GM12874 (cell line): ENCODE measurements around the gene PARD6G.

ENCODE experiments used
- CTCF ChIP-seq: IDR thresholded peaks from 2 replicates; pipeline ENCODE4 v1.5.1; 2011; ENCODE audit warnings: low read depth, mild to moderate bottlenecking, control low read depth, low read length, moderate library complexity; ENCODE audit not compliant: insufficient read depth

PARD6G gene

GRCh38 chr18:80231616-80232015, 15.7 kb downstream of the PARD6G start:
- no peak for TF ChIP-seq CTCF

- TF ChIP-seq CTCF: no peak
These were observed 16.2 kb downstream of the PARD6G start for GRCh38 chr18:80231151-80231550.

GRCh38 chr18:80229766-80230745, 17.3 kb downstream of the PARD6G start:
- no peak for TF ChIP-seq CTCF

GRCh38 chr18:80229363-80229762, 18.0 kb downstream of the PARD6G start:
- no peak for TF ChIP-seq CTCF

- no peak for TF ChIP-seq CTCF
These were observed 19.1 kb downstream of the PARD6G start for GRCh38 chr18:80228051-80228848.

- TF ChIP-seq CTCF: no peak
These were observed 19.8 kb downstream of the PARD6G start for GRCh38 chr18:80227472-80227871.

- no peak for TF ChIP-seq CTCF
These were observed 21.6 kb downstream of the PARD6G start for GRCh38 chr18:80225685-80226084.
